Measurements from ENCODE around the gene LYPD6.

The LYPD6 gene

DNA sequence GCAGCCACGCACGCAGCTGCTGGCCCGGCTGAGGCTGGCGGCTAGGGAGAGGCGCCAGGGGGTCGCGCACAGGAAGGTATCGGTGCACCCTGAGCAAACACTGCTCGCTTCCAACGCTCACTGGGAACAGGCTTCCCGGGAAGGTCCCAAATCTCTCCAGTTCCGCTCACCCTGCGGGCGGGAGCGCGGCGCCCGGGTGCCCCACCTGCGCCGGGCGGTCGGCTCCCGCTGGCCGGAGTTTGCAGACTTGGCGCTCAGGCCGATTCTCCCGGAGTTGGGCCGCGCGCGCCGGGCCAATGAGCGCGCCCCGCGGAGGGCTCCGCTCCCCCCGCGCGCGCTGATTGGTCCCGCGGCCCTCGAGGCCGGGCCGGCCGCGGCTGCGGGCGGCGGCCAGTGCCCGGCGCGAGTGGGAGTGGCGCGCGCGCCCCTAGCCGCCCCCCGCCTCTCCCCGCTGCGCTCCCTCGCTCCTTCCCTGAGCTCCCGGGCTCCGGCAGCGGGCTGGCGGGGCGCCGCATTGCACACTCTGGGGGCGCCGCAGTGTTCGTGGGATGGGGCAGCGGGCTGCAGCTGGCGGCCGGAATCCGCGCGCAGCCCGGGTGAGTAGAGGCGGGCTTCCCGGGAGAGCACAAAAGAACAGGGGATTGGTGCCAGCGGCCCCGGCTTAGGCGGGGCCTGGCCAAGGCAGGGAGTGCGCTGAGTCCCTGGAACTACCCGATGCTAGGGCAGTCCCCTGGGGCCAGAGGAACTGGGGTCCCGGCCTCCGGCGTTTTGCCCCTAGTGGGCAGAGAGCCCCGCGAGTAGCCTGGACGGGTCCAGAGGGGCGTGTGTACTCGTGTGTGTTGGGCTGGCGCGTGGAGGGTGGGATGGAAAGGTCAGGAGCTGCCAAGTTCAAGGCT, at the start of gene LYPD6:
Gene LYPD6 (plus strand): TSS at position 461 of the 896 bp plus-strand sequence. CDS start 107,122 bp downstream, outside the sequence.
- TF ChIP-seq ZFX (IDR thresholded peaks at IDR 0.05; ENCODE audit: borderline replicate concordance) = no peak
- TF ChIP-seq, protein P1, sequence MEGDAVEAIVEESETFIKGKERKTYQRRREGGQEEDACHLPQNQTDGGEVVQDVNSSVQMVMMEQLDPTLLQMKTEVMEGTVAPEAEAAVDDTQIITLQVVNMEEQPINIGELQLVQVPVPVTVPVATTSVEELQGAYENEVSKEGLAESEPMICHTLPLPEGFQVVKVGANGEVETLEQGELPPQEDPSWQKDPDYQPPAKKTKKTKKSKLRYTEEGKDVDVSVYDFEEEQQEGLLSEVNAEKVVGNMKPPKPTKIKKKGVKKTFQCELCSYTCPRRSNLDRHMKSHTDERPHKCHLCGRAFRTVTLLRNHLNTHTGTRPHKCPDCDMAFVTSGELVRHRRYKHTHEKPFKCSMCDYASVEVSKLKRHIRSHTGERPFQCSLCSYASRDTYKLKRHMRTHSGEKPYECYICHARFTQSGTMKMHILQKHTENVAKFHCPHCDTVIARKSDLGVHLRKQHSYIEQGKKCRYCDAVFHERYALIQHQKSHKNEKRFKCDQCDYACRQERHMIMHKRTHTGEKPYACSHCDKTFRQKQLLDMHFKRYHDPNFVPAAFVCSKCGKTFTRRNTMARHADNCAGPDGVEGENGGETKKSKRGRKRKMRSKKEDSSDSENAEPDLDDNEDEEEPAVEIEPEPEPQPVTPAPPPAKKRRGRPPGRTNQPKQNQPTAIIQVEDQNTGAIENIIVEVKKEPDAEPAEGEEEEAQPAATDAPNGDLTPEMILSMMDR (IDR thresholded peaks at IDR 0.05) = no peak
- peak within 1 kb of the TSS; percentile 71 for H3K27ac ChIP-seq

DNA sequence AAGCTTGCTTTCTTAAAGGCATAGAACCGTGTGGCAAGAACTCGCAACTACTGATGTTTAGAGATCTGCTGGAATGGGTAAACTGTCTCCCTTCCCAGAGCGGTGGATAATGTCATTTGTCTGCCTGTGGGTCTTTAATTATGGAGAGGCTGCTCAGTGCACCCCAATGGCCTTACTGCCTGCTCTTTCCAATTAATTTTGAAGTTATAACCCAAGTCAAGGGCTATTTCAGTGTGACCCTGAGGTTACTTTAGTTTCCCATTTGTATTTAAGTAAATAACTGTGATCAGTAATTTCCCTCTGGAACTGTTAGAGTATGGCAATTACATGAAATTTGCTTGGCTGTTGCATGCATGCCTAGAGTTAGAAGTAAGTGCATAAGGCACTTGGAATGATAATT, 48.9 kb upstream of the LYPD6 start:
- no peak overlapping the region for H3K27ac ChIP-seq
- no peak for TF ChIP-seq ZFX (IDR thresholded peaks at IDR 0.05; ENCODE audit: borderline replicate concordance)
- TF ChIP-seq, protein P1 (IDR thresholded peaks at IDR 0.05) = no peak

- TF ChIP-seq, protein P1 (IDR thresholded peaks at IDR 0.05) = no peak
- no peak for TF ChIP-seq ZFX (IDR thresholded peaks at IDR 0.05; ENCODE audit: borderline replicate concordance)
- H3K27ac ChIP-seq = no peak overlapping the region
Measured at GRCh38 chr2:149290662-149291061, 39.7 kb upstream of the LYPD6 start.

DNA sequence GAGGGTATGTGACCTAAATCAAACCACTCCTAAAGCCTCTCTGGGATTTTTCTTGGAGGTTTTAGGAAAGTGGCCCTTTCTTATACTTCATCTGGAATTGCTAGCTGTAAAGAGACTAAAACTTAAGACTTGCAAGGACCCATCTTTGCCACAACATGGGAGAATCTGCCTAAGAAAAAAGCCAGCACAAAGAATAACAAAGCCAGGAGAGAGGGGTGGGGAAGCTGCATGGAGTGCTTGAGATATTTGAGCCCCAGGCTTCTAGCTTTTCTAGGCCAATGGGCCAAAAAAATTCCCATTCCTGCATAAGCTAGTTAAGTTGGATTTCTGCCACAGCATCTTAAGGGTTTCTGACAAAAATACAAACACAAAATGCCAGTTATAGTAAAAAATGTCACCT, 38.5 kb upstream of the LYPD6 start:
- TF ChIP-seq ZFX (IDR thresholded peaks at IDR 0.05; ENCODE audit: borderline replicate concordance) = no peak
- TF ChIP-seq, protein P1 (IDR thresholded peaks at IDR 0.05) = no peak
- H3K27ac ChIP-seq = no peak overlapping the region

GRCh38 chr2:149296031-149296430, 34.4 kb upstream of the LYPD6 start:
- TF ChIP-seq, protein P1 (IDR thresholded peaks at IDR 0.05) = no peak
- no peak for TF ChIP-seq ZFX (IDR thresholded peaks at IDR 0.05; ENCODE audit: borderline replicate concordance)
- no peak overlapping the region for H3K27ac ChIP-seq

- TF ChIP-seq, protein P1 (IDR thresholded peaks at IDR 0.05) = no peak
- no peak overlapping the region for H3K27ac ChIP-seq
Measured at GRCh38 chr2:149307014-149307413, 23.4 kb upstream of the LYPD6 start.

- H3K27ac ChIP-seq = no peak overlapping the region
- TF ChIP-seq ZFX (IDR thresholded peaks at IDR 0.05; ENCODE audit: borderline replicate concordance) = no peak
- TF ChIP-seq, protein P1 (IDR thresholded peaks at IDR 0.05) = no peak
Measured at GRCh38 chr2:149310349-149310748, 20.0 kb upstream of the LYPD6 start.
